Ishikawa (cell line): ENCODE measurements around the gene PRKAR2A.

Experiments used
- EP300 ChIP-seq: IDR thresholded peaks from 2 replicates; pipeline ENCODE4 v1.6.1; 2012; ENCODE audit warnings: borderline replicate concordance
- MAX ChIP-seq: IDR thresholded peaks from 2 replicates; pipeline ENCODE4 v1.6.1; 2012

- no peak; the same call in 1 of the 2 replicates for TF ChIP-seq EP300
- peak; percentile 81 for TF ChIP-seq MAX
Observed at GRCh38 chr3:48847053-48847503, 596 bp downstream of the PRKAR2A start.
